AG09309 (cell line): ENCODE data around the gene TADA1.
A peak's percentile ranks its signal among the peaks of the same experiment; 100 is the strongest.

Source experiments
- DNase-seq: peaks from one replicate; pipeline ENCODE4 v3.0.0-alpha.2; 2010; ENCODE audit warnings: low read depth
- H3K4me3 ChIP-seq: 2 replicates; pipeline ENCODE4 v1.5.1; 2011; ENCODE audit warnings: mild to moderate bottlenecking, low read depth, low read length, moderate library complexity; ENCODE audit not compliant: control insufficient read depth
- TF ChIP-seq, protein P1 (sequence below): IDR thresholded peaks from 2 replicates; pipeline ENCODE4 v1.5.1; 2011; ENCODE audit warnings: mild to moderate bottlenecking, low read depth, low read length, inconsistent platforms; ENCODE audit not compliant: insufficient read depth, control insufficient read depth; ENCODE audit errors: missing control alignments

The TADA1 gene, protein sequence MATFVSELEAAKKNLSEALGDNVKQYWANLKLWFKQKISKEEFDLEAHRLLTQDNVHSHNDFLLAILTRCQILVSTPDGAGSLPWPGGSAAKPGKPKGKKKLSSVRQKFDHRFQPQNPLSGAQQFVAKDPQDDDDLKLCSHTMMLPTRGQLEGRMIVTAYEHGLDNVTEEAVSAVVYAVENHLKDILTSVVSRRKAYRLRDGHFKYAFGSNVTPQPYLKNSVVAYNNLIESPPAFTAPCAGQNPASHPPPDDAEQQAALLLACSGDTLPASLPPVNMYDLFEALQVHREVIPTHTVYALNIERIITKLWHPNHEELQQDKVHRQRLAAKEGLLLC

DNA sequence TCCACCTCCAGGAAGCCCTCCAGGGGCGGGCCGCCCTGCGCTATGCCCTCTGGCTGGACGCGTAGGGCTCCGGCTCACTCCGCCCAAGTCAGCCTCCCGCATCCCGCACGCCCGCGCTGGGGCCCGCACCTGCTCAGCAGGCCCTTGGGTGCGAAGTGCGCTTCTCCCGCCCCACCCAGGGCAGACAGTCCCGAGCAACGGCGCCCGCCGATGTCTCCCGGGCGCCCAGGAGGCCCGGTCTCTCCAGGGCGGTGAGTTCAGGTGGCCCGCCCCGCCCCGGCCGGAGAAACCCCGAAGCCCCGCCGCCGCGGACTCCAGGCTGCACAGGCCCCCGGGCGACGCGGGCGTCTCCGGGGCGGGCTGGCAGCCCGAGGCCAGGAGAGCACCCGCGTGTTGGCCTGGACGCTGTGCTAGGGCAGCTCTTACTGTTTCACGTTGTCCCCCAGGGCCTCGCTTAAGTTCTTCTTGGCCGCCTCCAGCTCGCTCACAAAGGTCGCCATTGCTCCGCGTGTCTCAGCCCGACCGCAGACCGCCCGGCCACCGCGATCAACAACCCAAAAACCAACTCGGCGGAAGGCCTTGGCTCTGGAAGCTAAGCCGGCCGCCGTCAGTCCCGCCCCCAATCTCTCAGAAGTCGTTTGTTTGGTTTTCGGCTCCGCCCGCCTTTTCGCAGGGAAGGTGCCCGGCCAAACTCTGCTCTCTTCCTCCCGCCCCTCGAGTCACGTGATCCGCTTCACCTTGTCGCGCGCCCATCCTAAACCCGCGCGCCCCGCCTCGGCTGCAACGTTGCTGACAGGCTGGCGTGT, at the start of gene TADA1:
TADA1 (minus strand) TSS at position 531 of the 806 bp plus-strand sequence; CDS start at position 500, 31 bp downstream.
- H3K4me3 ChIP-seq: peak within 1 kb of the TSS; percentile 44
- TF ChIP-seq, protein P1, sequence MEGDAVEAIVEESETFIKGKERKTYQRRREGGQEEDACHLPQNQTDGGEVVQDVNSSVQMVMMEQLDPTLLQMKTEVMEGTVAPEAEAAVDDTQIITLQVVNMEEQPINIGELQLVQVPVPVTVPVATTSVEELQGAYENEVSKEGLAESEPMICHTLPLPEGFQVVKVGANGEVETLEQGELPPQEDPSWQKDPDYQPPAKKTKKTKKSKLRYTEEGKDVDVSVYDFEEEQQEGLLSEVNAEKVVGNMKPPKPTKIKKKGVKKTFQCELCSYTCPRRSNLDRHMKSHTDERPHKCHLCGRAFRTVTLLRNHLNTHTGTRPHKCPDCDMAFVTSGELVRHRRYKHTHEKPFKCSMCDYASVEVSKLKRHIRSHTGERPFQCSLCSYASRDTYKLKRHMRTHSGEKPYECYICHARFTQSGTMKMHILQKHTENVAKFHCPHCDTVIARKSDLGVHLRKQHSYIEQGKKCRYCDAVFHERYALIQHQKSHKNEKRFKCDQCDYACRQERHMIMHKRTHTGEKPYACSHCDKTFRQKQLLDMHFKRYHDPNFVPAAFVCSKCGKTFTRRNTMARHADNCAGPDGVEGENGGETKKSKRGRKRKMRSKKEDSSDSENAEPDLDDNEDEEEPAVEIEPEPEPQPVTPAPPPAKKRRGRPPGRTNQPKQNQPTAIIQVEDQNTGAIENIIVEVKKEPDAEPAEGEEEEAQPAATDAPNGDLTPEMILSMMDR: no peak
- DNase-seq: peak; percentile 88

DNA sequence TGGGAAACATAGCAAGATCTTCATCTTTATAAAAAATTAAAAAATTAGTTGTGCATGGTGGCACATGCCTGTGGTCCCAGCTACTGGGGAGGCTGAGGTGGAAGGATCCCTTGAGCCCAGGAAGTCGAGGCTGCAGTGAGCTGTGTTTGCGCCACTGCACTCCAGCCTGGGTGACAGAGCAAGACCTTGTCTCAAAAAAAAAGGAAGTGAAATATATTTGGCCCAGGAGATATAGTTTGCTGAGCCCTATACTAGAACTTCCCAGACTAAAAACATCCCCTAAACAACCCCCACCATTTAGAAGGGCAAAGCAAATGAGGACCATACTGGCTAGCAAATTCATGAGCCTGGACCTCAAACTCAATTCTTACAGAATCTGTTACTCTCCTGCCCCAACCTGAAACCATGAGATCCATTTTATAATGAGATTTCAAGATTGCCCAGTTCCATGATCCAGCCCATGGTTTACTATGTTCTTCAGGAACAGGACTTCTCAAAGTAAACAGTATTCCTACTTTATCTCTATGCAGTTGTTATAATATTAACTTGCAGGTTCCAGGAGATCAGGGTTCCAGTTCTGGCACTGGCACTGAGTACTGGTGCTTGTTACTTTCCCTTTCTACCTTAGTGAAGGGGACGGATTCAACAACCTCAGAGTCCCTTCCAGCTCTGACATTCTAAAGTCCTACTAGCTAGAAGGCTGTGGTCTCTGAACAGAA, 48.9 kb upstream of the TADA1 start:
- no peak for DNase-seq
- TF ChIP-seq, protein P1: no peak
- H3K4me3 ChIP-seq: no peak overlapping the region

DNA sequence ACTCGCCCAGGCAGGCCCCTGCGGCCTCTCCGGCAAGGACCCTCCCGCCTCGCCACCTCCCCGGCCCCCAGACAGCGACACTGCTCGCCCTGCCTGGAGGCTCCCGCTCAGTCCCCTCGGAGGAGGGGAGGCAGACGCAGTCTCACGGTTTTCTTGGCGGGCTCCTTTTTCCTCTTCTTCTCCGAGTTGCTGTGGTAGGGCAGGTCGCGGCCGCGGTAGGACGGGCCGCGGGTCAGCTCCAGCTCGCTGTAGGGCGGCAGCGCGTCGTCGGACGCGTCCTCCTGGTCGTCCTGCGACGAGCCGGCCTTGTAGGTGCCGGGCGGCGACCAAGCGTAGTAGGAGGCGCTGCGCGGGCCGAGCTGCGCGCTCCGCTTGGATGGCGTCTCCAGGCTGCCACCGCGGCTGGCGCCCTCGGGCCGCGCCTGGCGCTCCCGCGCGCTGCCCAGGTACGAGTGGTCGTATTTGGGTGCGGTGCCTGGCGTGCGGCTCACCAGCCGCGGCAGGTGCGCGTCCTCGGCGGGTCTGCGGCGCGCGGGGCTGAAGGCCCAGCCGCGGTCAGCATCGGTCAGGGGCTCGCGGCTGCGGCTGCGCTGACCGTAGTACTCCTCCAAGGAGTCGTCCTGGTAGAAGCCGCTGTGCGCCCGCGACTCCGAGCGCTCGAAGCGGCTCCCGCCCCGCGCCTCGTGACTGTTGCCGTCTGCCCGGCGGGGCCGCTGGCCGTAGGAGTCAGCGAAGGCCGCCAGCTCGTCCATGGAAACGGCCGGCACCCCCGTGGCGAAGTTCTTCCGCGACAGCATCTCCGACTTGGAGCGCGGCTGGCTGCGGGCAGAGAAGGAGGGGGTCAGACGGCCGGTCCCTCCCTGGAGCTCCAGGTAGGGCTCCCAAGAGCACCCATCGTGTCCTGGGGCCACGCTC, 44.8 kb upstream of the TADA1 start:
- no peak overlapping the region for H3K4me3 ChIP-seq
- TF ChIP-seq, protein P1: no peak

DNA sequence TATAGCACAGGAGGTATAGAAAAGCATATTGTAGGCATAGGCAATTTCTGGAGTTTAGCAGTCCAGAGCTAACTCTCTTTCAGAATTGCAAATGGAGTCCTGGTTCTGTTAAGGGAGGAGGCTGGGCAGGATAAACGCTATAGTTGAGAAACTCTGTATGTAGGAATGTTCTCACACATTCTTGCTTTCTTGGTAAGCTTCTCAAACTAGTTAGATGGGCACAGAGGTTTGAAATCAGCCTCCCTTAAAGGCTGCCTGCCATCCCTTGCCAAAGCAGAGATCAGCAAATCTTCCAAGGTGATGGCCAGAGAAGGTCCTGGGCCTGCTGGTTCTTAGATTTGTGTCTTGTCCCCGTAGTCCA, 42.9 kb upstream of the TADA1 start:
- H3K4me3 ChIP-seq: no peak overlapping the region
- TF ChIP-seq, protein P1: no peak
- DNase-seq: no peak

More for the DNA sequence above, 44.8 kb upstream of the TADA1 start:
- no peak for DNase-seq

DNA sequence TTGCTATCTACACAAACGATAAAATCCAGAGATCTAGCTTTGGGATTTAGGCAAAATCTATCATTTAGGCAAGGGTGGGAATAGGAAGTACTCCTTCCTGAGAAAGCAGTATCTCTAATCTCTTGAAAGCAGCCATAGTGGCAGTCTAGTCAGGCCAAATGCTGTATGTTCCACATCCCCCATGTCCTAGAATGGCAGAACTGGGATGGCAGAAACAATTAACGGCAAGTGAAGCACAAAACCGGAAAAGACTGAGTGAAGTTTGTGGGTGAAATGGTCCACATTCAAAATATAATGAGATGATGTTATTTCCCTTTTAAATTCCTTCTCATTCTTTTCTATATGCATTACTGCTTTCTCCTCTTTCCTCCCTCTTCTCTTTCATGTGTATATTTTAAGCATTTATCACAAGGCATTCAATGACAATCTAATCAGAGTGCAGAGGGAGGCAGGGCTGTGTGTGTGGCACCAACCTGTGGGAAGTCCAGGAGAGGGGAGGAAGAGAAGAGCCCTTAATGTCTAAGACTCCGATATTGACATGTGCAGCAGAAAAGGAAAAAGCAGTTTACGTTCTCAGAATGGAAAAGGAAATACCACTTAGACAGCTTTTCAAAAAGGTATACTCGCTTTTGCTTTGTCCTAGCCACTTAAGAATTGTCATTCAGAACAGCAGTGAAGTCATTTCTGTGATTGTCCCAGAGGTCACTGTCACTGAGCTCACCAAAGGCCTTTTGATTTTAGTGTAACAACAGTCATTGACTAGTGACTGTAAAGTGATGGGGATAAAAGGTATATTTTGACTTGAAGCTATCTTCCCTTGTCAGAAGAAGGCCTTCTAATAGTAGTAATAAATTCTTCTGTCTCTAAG, 42.3 kb upstream of the TADA1 start:
- DNase-seq: no peak
- TF ChIP-seq, protein P1: no peak
- H3K4me3 ChIP-seq: no peak overlapping the region
